HG03108 (cell line): ENCODE measurements around the gene RORB.

Experiments
- ATAC-seq: cut with Tn5 transposase; IDR thresholded peaks from one replicate; pipeline ENCODE4 v1.9.1; 2021; ENCODE audit warnings: moderate library complexity; ENCODE audit not compliant: unreplicated experiment

Gene RORB

DNA sequence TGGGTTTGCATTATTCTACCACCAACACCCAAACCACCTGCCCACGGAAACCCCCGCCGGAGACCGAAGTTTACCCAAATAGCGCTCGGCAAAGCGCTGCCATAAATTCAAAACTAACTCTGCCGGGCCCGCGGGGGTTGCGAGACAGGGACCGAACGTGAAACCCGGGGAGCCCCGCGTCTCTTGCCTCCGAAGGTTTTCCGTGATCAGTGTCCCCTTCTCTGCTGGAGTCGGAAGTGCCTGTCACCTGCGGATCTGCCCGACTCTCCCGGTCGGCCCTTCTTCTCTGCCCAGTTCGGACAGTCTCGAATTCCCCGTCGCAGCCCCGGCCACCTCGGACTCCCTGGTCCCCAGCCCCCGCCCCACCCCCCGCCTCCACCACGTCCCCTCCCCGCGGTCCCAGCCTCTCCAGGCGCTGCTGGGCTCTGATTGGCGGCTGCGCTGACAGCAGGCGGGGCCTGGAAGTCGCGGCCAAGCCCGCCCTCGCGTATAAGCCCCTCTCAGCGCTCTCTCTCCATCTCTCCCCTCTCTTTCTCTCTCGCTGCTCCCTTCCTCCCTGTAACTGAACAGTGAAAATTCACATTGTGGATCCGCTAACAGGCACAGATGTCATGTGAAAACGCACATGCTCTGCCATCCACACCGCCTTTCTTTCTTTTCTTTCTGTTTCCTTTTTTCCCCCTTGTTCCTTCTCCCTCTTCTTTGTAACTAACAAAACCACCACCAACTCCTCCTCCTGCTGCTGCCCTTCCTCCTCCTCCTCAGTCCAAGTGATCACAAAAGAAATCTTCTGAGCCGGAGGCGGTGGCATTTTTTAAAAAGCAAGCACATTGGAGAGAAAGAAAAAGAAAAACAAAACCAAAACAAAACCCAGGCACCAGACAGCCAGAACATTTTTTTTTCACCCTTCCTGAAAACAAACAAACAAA lies at the start of gene RORB:
Gene RORB, plus strand, starts transcription at position 517 of the 929 bp plus-strand sequence. CDS start 642 bp downstream, outside the sequence.
- ATAC-seq = peak; percentile 94

- no peak for ATAC-seq
Measured at GRCh38 chr9:74447451-74448193, 49.5 kb upstream of the RORB start.

DNA sequence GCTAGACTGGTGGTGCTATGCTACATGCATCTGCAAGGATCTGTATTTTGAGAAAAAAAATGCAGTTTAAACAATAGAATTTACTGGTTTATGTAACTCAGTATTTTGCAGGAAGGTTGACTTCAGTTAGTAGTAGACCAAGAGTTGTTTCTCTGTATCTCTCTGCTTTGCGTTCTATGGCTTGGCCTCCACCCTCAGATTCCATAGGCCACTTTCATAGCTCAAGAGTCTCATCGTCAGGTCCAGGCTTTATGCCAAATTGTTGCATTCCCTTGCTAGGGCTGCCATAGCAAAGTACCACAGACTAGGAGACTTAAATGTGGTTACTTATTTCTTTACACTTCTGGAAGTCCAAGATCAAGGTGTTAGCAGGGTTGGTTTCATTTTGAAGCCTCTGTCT lies 48.1 kb upstream of the RORB start:
- ATAC-seq = no peak

GRCh38 chr9:74458832-74459231 lies 38.3 kb upstream of the RORB start:
- no peak for ATAC-seq

GRCh38 chr9:74463825-74464224 lies 33.3 kb upstream of the RORB start:
- ATAC-seq = no peak

DNA sequence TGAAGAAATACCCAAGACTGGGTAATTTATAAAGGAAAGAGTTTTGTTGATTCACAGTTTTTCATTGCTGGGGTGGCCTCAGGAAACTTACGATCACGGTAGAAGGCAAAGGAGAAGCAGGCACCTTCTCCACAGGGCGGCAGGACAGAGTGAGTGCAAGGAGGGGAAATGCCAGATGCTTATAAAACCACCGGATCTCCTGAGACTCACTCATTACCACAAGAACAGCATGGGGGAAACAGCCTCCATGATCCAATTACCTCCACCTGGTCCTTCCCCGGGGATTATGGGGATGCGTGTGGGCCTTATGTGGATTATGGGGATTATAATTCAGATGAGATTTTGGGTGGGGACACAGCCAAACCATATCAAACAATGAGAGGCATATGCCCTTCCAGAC lies 18.5 kb upstream of the RORB start:
- ATAC-seq = no peak

DNA sequence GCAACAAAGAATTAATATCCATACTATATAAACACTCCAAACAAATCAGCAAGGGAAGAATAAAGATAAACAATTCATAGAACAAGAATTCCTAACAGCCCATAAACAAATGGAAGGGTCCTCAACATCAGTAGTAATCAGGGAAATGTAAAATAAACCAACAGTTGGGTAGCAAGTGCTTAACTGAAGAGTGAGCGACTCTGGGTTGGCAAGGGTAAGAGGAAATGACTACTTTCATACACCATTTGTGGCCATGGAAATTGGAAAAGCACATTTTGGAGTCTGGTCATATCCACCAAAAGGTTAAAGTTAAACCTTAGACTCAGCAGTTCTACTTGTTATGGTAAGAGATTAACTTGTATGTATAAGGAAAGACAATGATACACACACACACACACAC lies 17.4 kb upstream of the RORB start:
- ATAC-seq = no peak

GRCh38 chr9:74487395-74487794 lies 9.7 kb upstream of the RORB start:
- no peak for ATAC-seq

DNA sequence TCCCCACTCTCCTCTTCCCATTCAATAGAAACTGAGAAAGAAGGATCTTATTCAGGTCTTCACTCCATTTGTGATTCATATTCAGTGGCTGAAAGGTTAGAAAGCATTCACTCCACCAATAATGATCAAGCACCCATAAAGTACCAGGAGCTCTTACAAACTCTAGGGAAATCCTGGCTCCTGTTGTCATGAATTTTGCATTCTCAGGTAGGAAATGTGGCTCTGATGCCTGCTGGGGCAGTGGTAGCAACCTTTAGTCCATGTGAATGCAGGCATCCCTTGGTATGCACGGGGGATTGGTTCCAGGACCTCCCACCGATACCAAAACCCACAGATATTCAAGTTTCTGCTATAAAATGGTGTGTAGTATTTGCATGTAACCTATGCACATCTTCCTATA lies 3.6 kb upstream of the RORB start:
- no peak for ATAC-seq

GRCh38 chr9:74494490-74494889 lies 2.6 kb upstream of the RORB start:
- no peak for ATAC-seq

GRCh38 chr9:74496406-74496805 lies 729 bp upstream of the RORB start:
- ATAC-seq = no peak

GRCh38 chr9:74497748-74498620 lies 849 bp downstream of the RORB start:
- no peak for ATAC-seq

- ATAC-seq = no peak
Measured at GRCh38 chr9:74498621-74499095, 1.5 kb downstream of the RORB start.

GRCh38 chr9:74499111-74499601 lies 2.0 kb downstream of the RORB start:
- ATAC-seq = no peak

GRCh38 chr9:74499770-74500583 lies 2.8 kb downstream of the RORB start:
- no peak for ATAC-seq

- no peak for ATAC-seq
Measured at GRCh38 chr9:74500584-74500924, 3.4 kb downstream of the RORB start.

- ATAC-seq = no peak
Measured at GRCh38 chr9:74501570-74501969, 4.4 kb downstream of the RORB start.

- ATAC-seq = no peak
Measured at GRCh38 chr9:74503219-74503618, 6.1 kb downstream of the RORB start.

DNA sequence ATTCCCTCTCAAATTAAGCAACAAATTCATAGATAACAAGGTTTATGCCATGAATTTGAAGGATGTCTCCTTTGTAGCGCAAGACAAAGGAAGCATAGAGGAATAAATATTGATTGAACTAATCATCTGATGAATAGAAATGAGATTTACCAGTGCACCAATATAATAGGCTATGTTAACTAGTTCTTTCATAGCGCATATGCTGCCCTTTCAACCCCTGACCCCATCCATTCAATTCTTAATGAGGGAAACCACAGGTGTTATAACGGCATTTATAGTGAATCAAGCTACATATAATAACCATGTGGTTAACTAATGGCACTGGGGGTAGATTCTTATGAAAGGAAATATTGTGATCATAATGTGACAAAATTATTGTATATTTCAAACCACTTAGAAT lies 6.5 kb downstream of the RORB start:
- no peak for ATAC-seq

- no peak for ATAC-seq
Measured at GRCh38 chr9:74511333-74511732, 14.2 kb downstream of the RORB start.
